Trophoblast cell (in vitro differentiated cells and primary cell): ENCODE measurements around the gene PSMB3.
A peak's percentile ranks its signal among the peaks of the same experiment; 100 is the strongest.

Experiments
- DNase-seq, 2 donors: peaks; one replicate each; pipeline ENCODE4 v3.0.0-alpha.2; 2016
- H2AFZ ChIP-seq: 2 replicates; pipeline ENCODE4 v1.6.1; 2013; ENCODE audit warnings: low read length, moderate library complexity, mild to moderate bottlenecking; ENCODE audit not compliant: insufficient read depth, poor library complexity
- H2AK5ac ChIP-seq: 2 replicates; pipeline ENCODE4 v1.6.1; 2013; ENCODE audit warnings: mild to moderate bottlenecking, low read length
- H2BK120ac ChIP-seq: 2 replicates; pipeline ENCODE4 v1.6.1; 2013; ENCODE audit warnings: low read length, mild to moderate bottlenecking, moderate library complexity; ENCODE audit not compliant: insufficient read depth, poor library complexity
- H2BK12ac ChIP-seq: 2 replicates; pipeline ENCODE4 v1.6.1; 2013; ENCODE audit warnings: mild to moderate bottlenecking, low read length, moderate library complexity
- H2BK5ac ChIP-seq: 2 replicates; pipeline ENCODE4 v1.6.1; 2013; ENCODE audit warnings: low read length, low read depth, moderate library complexity, mild to moderate bottlenecking; ENCODE audit not compliant: poor library complexity
- H3K14ac ChIP-seq: 2 replicates; pipeline ENCODE4 v1.6.1; 2013; ENCODE audit warnings: mild to moderate bottlenecking, low read length
- H3K18ac ChIP-seq: 2 replicates; pipeline ENCODE4 v1.6.1; 2013; ENCODE audit warnings: mild to moderate bottlenecking, low read length
- H3K23ac ChIP-seq: 2 replicates; pipeline ENCODE4 v1.6.1; 2013; ENCODE audit warnings: low read length
- H3K27ac ChIP-seq: 2 replicates; pipeline ENCODE4 v1.5.1; 2013; ENCODE audit warnings: low read depth, mild to moderate bottlenecking, inconsistent platforms, low read length, moderate library complexity
- H3K27me3 ChIP-seq: 2 replicates; pipeline ENCODE4 v1.6.1; 2013; ENCODE audit warnings: inconsistent platforms, mild to moderate bottlenecking, low read length, moderate library complexity; ENCODE audit not compliant: insufficient read depth
- H3K36me3 ChIP-seq, 2 experiments: 1 replicate in 1 of 2; 2 replicates in 1 of 2; pipeline ENCODE4 v1.6.1; 2013; ENCODE audit warnings: low read length in 2 of 2, mild to moderate bottlenecking in 2 of 2, moderate library complexity in 1 of 2; ENCODE audit not compliant: insufficient read depth in 2 of 2, control insufficient read depth in 1 of 2
- H3K4ac ChIP-seq: 2 replicates; pipeline ENCODE4 v1.6.1; 2013; ENCODE audit warnings: low read depth, mild to moderate bottlenecking, low read length, moderate library complexity
- H3K4me1 ChIP-seq, 2 experiments: 1 replicate in 1 of 2; 2 replicates in 1 of 2; pipeline ENCODE4 v1.6.1; 2013; ENCODE audit warnings: low read length in 2 of 2, mild to moderate bottlenecking in 2 of 2, moderate library complexity in 1 of 2; ENCODE audit not compliant: insufficient read depth in 2 of 2, control insufficient read depth in 1 of 2
- H3K4me2 ChIP-seq: 2 replicates; pipeline ENCODE4 v1.6.1; 2013; ENCODE audit warnings: inconsistent platforms, mild to moderate bottlenecking, low read length, moderate library complexity
- H3K4me3 ChIP-seq: 2 replicates; pipeline ENCODE4 v1.5.1; 2013; ENCODE audit warnings: mild to moderate bottlenecking, low read depth, low read length, inconsistent platforms
- H3K79me1 ChIP-seq: one replicate; pipeline ENCODE4 v1.6.1; 2013; ENCODE audit warnings: low read length
- H3K79me2 ChIP-seq: 2 replicates; pipeline ENCODE4 v1.6.1; 2013; ENCODE audit warnings: low read length, mild to moderate bottlenecking; ENCODE audit not compliant: control insufficient read depth, insufficient read depth, poor library complexity
- H3K9ac ChIP-seq: 2 replicates; pipeline ENCODE4 v1.6.1; 2013; ENCODE audit warnings: mild to moderate bottlenecking, low read length
- H3K9me3 ChIP-seq: 2 replicates; pipeline ENCODE4 v1.6.1; 2013; ENCODE audit warnings: low read depth, mild to moderate bottlenecking, control low read depth, inconsistent platforms, low read length; ENCODE audit not compliant: insufficient read depth
- H4K12ac ChIP-seq: 2 replicates; pipeline ENCODE4 v1.6.1; 2013; ENCODE audit warnings: low read depth, mild to moderate bottlenecking, low read length, moderate library complexity
- H4K8ac ChIP-seq: 2 replicates; pipeline ENCODE4 v1.6.1; 2013; ENCODE audit warnings: low read depth, mild to moderate bottlenecking, low read length, moderate library complexity
- H4K91ac ChIP-seq: one replicate; pipeline ENCODE4 v1.6.1; 2013; ENCODE audit warnings: low read depth, mild to moderate bottlenecking, low read length, moderate library complexity
- WGBS: extraction: QIAGEN DNeasy Blood & Tissue Kit; methylation state at CpG from one replicate; pipeline ENCODE4 v1.1.7; 2013; ENCODE audit warnings: missing lambda C conversion rate; ENCODE audit not compliant: insufficient read length, insufficient coverage; ENCODE audit errors: extremely low coverage; 5-methylcytosine and 5-hydroxymethylcytosine counted together

PSMB3 gene

GRCh38 chr17:38719943-38720641 is 32.4 kb upstream of the PSMB3 start:
- no peak overlapping the region for H4K12ac ChIP-seq
- H3K36me3 ChIP-seq: peaks cover 31 to 43% of the 10 kb centered on the region in 2 experiments
- peak overlapping the region; percentile 8 for H2BK12ac ChIP-seq
- H3K4me3 ChIP-seq: no peak overlapping the region
- H3K79me2 ChIP-seq: no peaks in the 10 kb centered on the region
- no peak overlapping the region for H2AFZ ChIP-seq
- DNase-seq: no peak
- peak overlapping the region; percentile 12 for H2AK5ac ChIP-seq
- peak overlapping the region; percentile 79 for H4K8ac ChIP-seq
- H3K9ac ChIP-seq: no peak overlapping the region
- no peak overlapping the region for H3K23ac ChIP-seq
- no peaks in the 10 kb centered on the region for H3K27me3 ChIP-seq
- WGBS: no CpG with 5 or more reads among the region's 39 CpGs
- H2BK5ac ChIP-seq: no peak overlapping the region
- H3K4me1 ChIP-seq: peaks cover 8 to 12% of the 10 kb centered on the region in 2 experiments
- peak overlapping the region; percentile 45 for H4K91ac ChIP-seq
- peaks cover 1% of the 10 kb centered on the region for H3K9me3 ChIP-seq
- H3K4ac ChIP-seq: no peak overlapping the region
- no peak overlapping the region for H2BK120ac ChIP-seq
- no peak overlapping the region for H3K14ac ChIP-seq
- H3K27ac ChIP-seq: no peak overlapping the region
- no peak overlapping the region for H3K18ac ChIP-seq
- H3K4me2 ChIP-seq: peak overlapping the region; percentile 66
- peaks cover 3% of the 10 kb centered on the region for H3K79me1 ChIP-seq

- no peak overlapping the region for H2BK12ac ChIP-seq
- H3K36me3 ChIP-seq: peaks cover 26 to 40% of the 10 kb centered on the region in 2 experiments
- no peak overlapping the region for H2BK120ac ChIP-seq
- H3K27ac ChIP-seq: no peak overlapping the region
- peaks cover 3% of the 10 kb centered on the region for H3K79me1 ChIP-seq
- no peaks in the 10 kb centered on the region for H3K79me2 ChIP-seq
- H4K91ac ChIP-seq: no peak overlapping the region
- H3K9me3 ChIP-seq: peaks cover 1% of the 10 kb centered on the region
- H3K9ac ChIP-seq: no peak overlapping the region
- no peak overlapping the region for H3K4me2 ChIP-seq
- no peak overlapping the region for H4K12ac ChIP-seq
- no peak overlapping the region for H3K18ac ChIP-seq
- H3K14ac ChIP-seq: no peak overlapping the region
- no peak overlapping the region for H3K4ac ChIP-seq
- no peak overlapping the region for H2BK5ac ChIP-seq
- no peak overlapping the region for H2AK5ac ChIP-seq
- no peak for DNase-seq
- H2AFZ ChIP-seq: no peak overlapping the region
- no peak overlapping the region for H3K4me3 ChIP-seq
- H3K23ac ChIP-seq: no peak overlapping the region
- H3K27me3 ChIP-seq: no peaks in the 10 kb centered on the region
- no CpG with 5 or more reads among the region's 6 CpGs for WGBS
- no peak overlapping the region for H4K8ac ChIP-seq
- peaks cover 8 to 12% of the 10 kb centered on the region in 2 experiments for H3K4me1 ChIP-seq
These were observed 31.6 kb upstream of the PSMB3 start for GRCh38 chr17:38720941-38721340.

DNA sequence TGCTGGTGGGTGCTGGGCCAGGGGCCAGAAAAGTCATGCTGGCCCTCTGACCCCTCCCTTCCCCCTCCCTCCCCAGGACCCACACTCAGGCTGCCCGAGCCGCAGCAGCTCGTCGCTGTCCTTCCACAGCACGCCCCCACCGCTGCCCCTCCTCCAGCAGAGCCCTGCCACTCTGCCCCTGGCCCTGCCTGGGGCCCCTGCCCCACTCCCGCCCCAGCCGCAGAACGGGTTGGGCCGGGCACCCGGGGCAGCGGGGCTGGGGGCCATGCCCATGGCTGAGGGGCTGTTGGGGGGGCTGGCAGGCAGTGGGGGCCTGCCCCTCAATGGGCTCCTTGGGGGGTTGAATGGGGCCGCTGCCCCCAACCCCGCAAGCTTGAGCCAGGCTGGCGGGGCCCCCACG is 30.7 kb upstream of the PSMB3 start:
- DNase-seq: no peak
- WGBS: no CpG with 5 or more reads among the region's 16 CpGs
- H3K14ac ChIP-seq: no peak overlapping the region

DNA sequence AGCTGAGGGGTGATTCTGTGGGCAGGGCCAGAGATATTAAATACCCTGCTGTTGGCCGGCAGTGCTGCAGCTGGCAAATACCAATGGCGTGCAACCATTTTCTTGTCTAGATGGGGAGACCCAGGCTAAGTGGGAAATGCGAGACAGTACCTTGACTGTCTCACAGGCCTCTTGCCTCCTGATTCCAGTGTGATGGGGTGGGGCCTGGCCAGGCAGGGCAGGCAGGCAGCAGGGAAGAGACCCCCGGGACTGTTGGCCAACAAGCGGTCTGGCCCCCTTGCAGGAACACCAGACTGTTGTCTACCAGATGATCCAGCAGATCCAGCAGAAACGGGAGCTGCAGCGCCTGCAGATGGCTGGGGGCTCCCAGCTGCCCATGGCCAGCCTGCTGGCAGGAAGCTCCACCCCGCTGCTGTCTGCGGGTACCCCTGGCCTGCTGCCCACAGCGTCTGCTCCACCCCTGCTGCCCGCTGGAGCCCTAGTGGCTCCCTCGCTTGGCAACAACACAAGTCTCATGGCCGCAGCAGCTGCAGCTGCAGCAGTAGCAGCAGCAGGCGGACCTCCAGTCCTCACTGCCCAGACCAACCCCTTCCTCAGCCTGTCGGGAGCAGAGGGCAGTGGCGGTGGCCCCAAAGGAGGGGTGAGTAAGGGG is 28.1 kb upstream of the PSMB3 start:
- no peak overlapping the region for H2BK12ac ChIP-seq
- no peak overlapping the region for H4K91ac ChIP-seq
- H3K36me3 ChIP-seq: peaks cover 11 to 25% of the 10 kb centered on the region in 2 experiments
- H2AFZ ChIP-seq: no peak overlapping the region
- peaks cover 6 to 7% of the 10 kb centered on the region in 2 experiments for H3K4me1 ChIP-seq
- H3K4me2 ChIP-seq: no peak overlapping the region
- no peak overlapping the region for H3K27ac ChIP-seq
- no peak overlapping the region for H4K8ac ChIP-seq
- H2BK5ac ChIP-seq: no peak overlapping the region
- H3K79me2 ChIP-seq: no peaks in the 10 kb centered on the region
- H3K23ac ChIP-seq: no peak overlapping the region
- H2AK5ac ChIP-seq: no peak overlapping the region
- no peak for DNase-seq
- no peaks in the 10 kb centered on the region for H3K27me3 ChIP-seq
- H3K9me3 ChIP-seq: peaks cover 1% of the 10 kb centered on the region
- no peak overlapping the region for H3K4me3 ChIP-seq
- H2BK120ac ChIP-seq: no peak overlapping the region
- no CpG with 5 or more reads among the region's 16 CpGs for WGBS
- H4K12ac ChIP-seq: no peak overlapping the region
- peaks cover 2% of the 10 kb centered on the region for H3K79me1 ChIP-seq
- no peak overlapping the region for H3K18ac ChIP-seq
- no peak overlapping the region for H3K14ac ChIP-seq
- no peak overlapping the region for H3K4ac ChIP-seq
- no peak overlapping the region for H3K9ac ChIP-seq

More for the DNA sequence above, 30.7 kb upstream of the PSMB3 start:
- no peak overlapping the region for H3K23ac ChIP-seq
- no peak overlapping the region for H2BK120ac ChIP-seq
- peaks cover 8 to 12% of the 10 kb centered on the region in 2 experiments for H3K4me1 ChIP-seq
- peaks cover 1% of the 10 kb centered on the region for H3K9me3 ChIP-seq
- H3K36me3 ChIP-seq: peaks cover 20 to 34% of the 10 kb centered on the region in 2 experiments
- H3K18ac ChIP-seq: no peak overlapping the region
- no peak overlapping the region for H3K4me2 ChIP-seq
- H3K27ac ChIP-seq: no peak overlapping the region
- H3K4me3 ChIP-seq: no peak overlapping the region
- no peaks in the 10 kb centered on the region for H3K27me3 ChIP-seq
- H2AFZ ChIP-seq: no peak overlapping the region
- no peak overlapping the region for H2BK5ac ChIP-seq
- H4K12ac ChIP-seq: no peak overlapping the region
- peaks cover 3% of the 10 kb centered on the region for H3K79me1 ChIP-seq
- no peaks in the 10 kb centered on the region for H3K79me2 ChIP-seq
- no peak overlapping the region for H4K8ac ChIP-seq
- H2AK5ac ChIP-seq: no peak overlapping the region
- H3K4ac ChIP-seq: no peak overlapping the region
- H4K91ac ChIP-seq: no peak overlapping the region
- H2BK12ac ChIP-seq: no peak overlapping the region
- no peak overlapping the region for H3K9ac ChIP-seq
